HG02798 (cell line): Measurements from ENCODE around the gene POLR2E.

ENCODE experiments used
- ATAC-seq: cut with Tn5 transposase; IDR thresholded peaks from one replicate; pipeline ENCODE4 v1.9.1; 2021; ENCODE audit warnings: mild to moderate bottlenecking; ENCODE audit not compliant: unreplicated experiment, poor library complexity

Gene POLR2E

GRCh38 chr19:1082928-1083816 lies 12.0 kb downstream of the POLR2E start:
- ATAC-seq, result no peak

GRCh38 chr19:1082165-1082927 lies 12.8 kb downstream of the POLR2E start:
- no peak for ATAC-seq

GRCh38 chr19:1081301-1082164 lies 13.6 kb downstream of the POLR2E start:
- no peak for ATAC-seq

GRCh38 chr19:1080360-1081161 lies 14.6 kb downstream of the POLR2E start:
- ATAC-seq, result no peak

GRCh38 chr19:1079566-1080111 lies 15.5 kb downstream of the POLR2E start:
- ATAC-seq, result no peak

GRCh38 chr19:1076951-1077350 lies 18.2 kb downstream of the POLR2E start:
- ATAC-seq, result peak; percentile 65

GRCh38 chr19:1076046-1076386 lies 19.2 kb downstream of the POLR2E start:
- ATAC-seq, result no peak

GRCh38 chr19:1074544-1075283 lies 20.5 kb downstream of the POLR2E start:
- peak; percentile 68 for ATAC-seq

GRCh38 chr19:1073956-1074517 lies 21.1 kb downstream of the POLR2E start:
- ATAC-seq, result no peak

GRCh38 chr19:1073063-1073955 lies 21.9 kb downstream of the POLR2E start:
- no peak for ATAC-seq

- ATAC-seq, result no peak
Observed at GRCh38 chr19:1072371-1073015, 22.7 kb downstream of the POLR2E start.

GRCh38 chr19:1070931-1071791 lies 24.0 kb downstream of the POLR2E start:
- no peak for ATAC-seq

- ATAC-seq, result no peak
Observed at GRCh38 chr19:1070576-1070930, 24.6 kb downstream of the POLR2E start.

- ATAC-seq, result no peak
Observed at GRCh38 chr19:1069009-1069779, 26.0 kb downstream of the POLR2E start.
